HepG2 (cell line): ENCODE measurements around the gene FAM219A. TPM values are rescaled to one million over a fixed set of nuclear protein-coding genes. Genes with fewer than 3 reads are reported as not detected.

Experiments
- ARHGAP35 ChIP-seq: sonication (generic); formaldehyde crosslinking; IDR thresholded peaks from 2 replicates; pipeline ENCODE4 v1.9.0; 2022; ENCODE audit warnings: mild to moderate bottlenecking, inconsistent platforms, moderate library complexity, missing genetic modification reagents, borderline replicate concordance
- SMAD3 ChIP-seq: sonication (generic); formaldehyde crosslinking; IDR thresholded peaks from 2 replicates; pipeline ENCODE4 v1.4.0; 2020; ENCODE audit warnings: missing genetic modification reagents
- ZMYM4 ChIP-seq: sonication (generic); formaldehyde crosslinking; IDR thresholded peaks from 2 replicates; pipeline ENCODE4 v1.8.1; 2023; ENCODE audit warnings: mild to moderate bottlenecking, missing genetic modification reagents
- ZNF101 ChIP-seq: sonication (generic); formaldehyde crosslinking; IDR thresholded peaks from 2 replicates; pipeline ENCODE4 v1.4.0; 2020; ENCODE audit warnings: mild to moderate bottlenecking, low read depth, missing genetic modification reagents, borderline replicate concordance
- ZNF260 ChIP-seq: sonication (generic); formaldehyde crosslinking; IDR thresholded peaks from 2 replicates; pipeline ENCODE4 v1.4.0; 2020; ENCODE audit warnings: missing genetic modification reagents, low read depth, mild to moderate bottlenecking, borderline replicate concordance
- ZNF790 ChIP-seq: sonication (generic); formaldehyde crosslinking; IDR thresholded peaks from 2 replicates; pipeline ENCODE4 v1.8.0; 2022; ENCODE audit warnings: missing genetic modification reagents, mild to moderate bottlenecking, borderline replicate concordance
- polyA plus RNA-seq, 8 experiments: library from polyadenylated mRNA; depleted of rRNA in 3 of 8; stranded (reverse) in 7 of 8; unstranded in 1 of 8; fragments of >200 nt; fragmentation: Illumina TruSeq in 4 of 8; extraction: Trizol in 4 of 8; gene quantifications; 2 replicates each; pipeline versions ENCODE4 v1.2.1 to v1.2.3, GENCODE V29; 2011 to 2016; ENCODE audit warnings: low read depth in 4 of 8, missing spikeins in 1 of 8, mixed read lengths in 1 of 8; ENCODE audit not compliant: insufficient read depth in 1 of 8
- total RNA-seq, 5 experiments: library from RNA; depleted of rRNA; stranded (reverse); fragments of >200 nt; fragmentation: Illumina TruSeq; extraction: Trizol; gene quantifications; 2 replicates each; pipeline ENCODE4 v1.2.3, GENCODE V29; 2016; ENCODE audit warnings: low read depth in 1 of 5
- TF ChIP-seq, protein P1 (sequence below), 2 experiments: sonication (generic) in 1 of 2; formaldehyde crosslinking in 1 of 2; IDR thresholded peaks; 2 replicates each; pipeline versions ENCODE4 v1.6.1 to v1.9.0; 2014 to 2022; ENCODE audit warnings: antibody characterized with exemption in 1 of 2, borderline replicate concordance in 1 of 2, inconsistent platforms in 1 of 2, low read depth in 1 of 2, missing genetic modification reagents in 1 of 2
- TF ChIP-seq, protein P2 (sequence below): fragments of 450-650 bp; IDR thresholded peaks from 2 replicates; pipeline ENCODE4 v1.6.1; 2016
- TF ChIP-seq, protein P3 (sequence below): sonication (generic); formaldehyde crosslinking; IDR thresholded peaks from 2 replicates; pipeline ENCODE4 v1.8.0; 2022; ENCODE audit warnings: missing genetic modification reagents, mild to moderate bottlenecking, inconsistent platforms, borderline replicate concordance
- TF ChIP-seq, protein P4 (sequence below): sonication (generic); formaldehyde crosslinking; IDR thresholded peaks from 2 replicates; pipeline ENCODE4 v1.4.0; 2020; ENCODE audit warnings: missing genetic modification reagents, borderline replicate concordance
- TF ChIP-seq, protein P5 (sequence below): sonication (generic); formaldehyde crosslinking; IDR thresholded peaks from 2 replicates; pipeline ENCODE4 v1.5.0; 2020; ENCODE audit warnings: mild to moderate bottlenecking, missing genetic modification reagents, borderline replicate concordance

The FAM219A gene
- total and polyA plus RNA-seq, 2 of the 13 experiments (the other 11 are each of a cell fraction or from before 2014, with no cell fraction given) = 3.9 to 6.4 TPM

DNA sequence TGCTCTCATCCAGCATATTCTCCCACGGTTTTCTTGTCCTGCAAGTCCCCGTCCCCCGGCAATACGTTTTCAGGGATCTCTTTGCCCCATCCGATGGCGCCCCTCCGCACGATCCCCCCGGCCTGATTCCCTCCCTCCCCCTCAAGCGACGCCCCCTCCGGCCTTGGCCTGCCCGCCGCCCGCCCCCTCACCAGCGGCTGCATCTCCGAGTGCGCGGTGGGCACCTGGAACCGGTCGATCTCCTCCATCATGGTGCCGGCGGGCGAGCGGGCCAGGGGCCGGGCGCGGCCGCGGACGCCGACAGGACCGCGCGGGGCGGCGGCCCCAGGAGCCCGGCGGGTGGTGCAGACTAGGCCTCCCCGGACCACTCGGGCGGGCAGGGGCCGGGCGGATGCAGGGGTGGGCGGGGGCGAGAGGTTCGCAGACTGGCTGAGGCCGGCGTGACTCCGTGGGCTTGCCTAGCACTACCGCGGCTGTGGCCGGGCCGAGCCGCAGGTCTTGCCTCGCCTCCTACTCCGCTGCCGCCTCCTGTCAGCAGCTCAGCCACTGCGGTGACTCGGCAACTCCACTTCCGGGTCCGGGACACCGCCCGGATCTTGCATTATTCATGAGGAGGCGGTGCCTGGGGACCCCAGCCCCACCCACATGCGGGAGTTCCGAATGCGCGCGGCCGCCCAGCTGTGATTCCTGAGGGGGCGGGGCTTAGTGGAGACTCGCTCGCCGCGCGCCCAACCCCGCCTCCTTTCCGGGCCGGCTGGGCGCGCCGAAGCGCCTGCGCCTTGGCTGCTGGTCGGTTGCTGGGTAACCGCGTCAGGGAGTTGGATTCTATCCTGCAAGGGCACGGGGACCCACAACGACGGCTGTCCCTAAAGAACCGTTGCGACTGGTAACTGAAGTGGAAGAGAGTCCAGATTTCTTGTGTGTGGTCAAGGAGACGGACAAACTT lies at the start of gene FAM219A, which contains the start of gene DNAI1 (continued):
- TF ChIP-seq, protein P1, sequence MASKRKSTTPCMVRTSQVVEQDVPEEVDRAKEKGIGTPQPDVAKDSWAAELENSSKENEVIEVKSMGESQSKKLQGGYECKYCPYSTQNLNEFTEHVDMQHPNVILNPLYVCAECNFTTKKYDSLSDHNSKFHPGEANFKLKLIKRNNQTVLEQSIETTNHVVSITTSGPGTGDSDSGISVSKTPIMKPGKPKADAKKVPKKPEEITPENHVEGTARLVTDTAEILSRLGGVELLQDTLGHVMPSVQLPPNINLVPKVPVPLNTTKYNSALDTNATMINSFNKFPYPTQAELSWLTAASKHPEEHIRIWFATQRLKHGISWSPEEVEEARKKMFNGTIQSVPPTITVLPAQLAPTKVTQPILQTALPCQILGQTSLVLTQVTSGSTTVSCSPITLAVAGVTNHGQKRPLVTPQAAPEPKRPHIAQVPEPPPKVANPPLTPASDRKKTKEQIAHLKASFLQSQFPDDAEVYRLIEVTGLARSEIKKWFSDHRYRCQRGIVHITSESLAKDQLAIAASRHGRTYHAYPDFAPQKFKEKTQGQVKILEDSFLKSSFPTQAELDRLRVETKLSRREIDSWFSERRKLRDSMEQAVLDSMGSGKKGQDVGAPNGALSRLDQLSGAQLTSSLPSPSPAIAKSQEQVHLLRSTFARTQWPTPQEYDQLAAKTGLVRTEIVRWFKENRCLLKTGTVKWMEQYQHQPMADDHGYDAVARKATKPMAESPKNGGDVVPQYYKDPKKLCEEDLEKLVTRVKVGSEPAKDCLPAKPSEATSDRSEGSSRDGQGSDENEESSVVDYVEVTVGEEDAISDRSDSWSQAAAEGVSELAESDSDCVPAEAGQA (IDR thresholded peaks at IDR 0.05; ENCODE audit: low read depth) = no peak
- TF ChIP-seq, protein P1 (CRISPR knock-in tag; IDR thresholded peaks at IDR 0.05; ENCODE audit: borderline replicate concordance) = no peak
- TF ChIP-seq, protein P2, sequence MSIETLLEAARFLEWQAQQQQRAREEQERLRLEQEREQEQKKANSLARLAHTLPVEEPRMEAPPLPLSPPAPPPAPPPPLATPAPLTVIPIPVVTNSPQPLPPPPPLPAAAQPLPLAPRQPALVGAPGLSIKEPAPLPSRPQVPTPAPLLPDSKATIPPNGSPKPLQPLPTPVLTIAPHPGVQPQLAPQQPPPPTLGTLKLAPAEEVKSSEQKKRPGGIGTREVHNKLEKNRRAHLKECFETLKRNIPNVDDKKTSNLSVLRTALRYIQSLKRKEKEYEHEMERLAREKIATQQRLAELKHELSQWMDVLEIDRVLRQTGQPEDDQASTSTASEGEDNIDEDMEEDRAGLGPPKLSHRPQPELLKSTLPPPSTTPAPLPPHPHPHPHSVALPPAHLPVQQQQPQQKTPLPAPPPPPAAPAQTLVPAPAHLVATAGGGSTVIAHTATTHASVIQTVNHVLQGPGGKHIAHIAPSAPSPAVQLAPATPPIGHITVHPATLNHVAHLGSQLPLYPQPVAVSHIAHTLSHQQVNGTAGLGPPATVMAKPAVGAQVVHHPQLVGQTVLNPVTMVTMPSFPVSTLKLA = peak; percentile 67
- TF ChIP-seq, protein P3, sequence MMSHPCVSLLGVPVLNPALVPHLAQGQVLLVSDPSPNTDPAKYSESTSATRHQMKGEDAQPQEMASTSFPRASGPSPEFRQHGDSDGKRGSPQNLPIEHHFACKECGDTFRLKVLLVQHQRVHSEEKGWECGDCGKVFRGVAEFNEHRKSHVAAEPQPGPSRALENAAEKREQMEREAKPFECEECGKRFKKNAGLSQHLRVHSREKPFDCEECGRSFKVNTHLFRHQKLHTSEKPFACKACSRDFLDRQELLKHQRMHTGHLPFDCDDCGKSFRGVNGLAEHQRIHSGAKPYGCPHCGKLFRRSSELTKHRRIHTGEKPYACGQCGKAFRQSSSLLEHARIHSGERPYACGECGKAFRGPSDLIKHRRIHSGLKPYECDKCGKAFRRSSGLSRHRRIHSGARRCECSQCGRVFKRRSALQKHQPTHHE = no peak
- TF ChIP-seq ZNF260 (CRISPR knock-in tag) (no peak), SMAD3 (CRISPR knock-in tag) (no peak; the same call in 1 of the 2 replicates), ZNF101 (CRISPR knock-in tag) (no peak), ZMYM4 (CRISPR knock-in tag) (no peak), ARHGAP35 (no peak), ZNF790 (CRISPR knock-in tag) (no peak)
- TF ChIP-seq, protein P4, sequence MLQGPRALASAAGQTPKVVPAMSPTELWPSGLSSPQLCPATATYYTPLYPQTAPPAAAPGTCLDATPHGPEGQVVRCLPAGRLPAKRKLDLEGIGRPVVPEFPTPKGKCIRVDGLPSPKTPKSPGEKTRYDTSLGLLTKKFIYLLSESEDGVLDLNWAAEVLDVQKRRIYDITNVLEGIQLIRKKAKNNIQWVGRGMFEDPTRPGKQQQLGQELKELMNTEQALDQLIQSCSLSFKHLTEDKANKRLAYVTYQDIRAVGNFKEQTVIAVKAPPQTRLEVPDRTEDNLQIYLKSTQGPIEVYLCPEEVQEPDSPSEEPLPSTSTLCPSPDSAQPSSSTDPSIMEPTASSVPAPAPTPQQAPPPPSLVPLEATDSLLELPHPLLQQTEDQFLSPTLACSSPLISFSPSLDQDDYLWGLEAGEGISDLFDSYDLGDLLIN = no peak
- TF ChIP-seq, protein P5, sequence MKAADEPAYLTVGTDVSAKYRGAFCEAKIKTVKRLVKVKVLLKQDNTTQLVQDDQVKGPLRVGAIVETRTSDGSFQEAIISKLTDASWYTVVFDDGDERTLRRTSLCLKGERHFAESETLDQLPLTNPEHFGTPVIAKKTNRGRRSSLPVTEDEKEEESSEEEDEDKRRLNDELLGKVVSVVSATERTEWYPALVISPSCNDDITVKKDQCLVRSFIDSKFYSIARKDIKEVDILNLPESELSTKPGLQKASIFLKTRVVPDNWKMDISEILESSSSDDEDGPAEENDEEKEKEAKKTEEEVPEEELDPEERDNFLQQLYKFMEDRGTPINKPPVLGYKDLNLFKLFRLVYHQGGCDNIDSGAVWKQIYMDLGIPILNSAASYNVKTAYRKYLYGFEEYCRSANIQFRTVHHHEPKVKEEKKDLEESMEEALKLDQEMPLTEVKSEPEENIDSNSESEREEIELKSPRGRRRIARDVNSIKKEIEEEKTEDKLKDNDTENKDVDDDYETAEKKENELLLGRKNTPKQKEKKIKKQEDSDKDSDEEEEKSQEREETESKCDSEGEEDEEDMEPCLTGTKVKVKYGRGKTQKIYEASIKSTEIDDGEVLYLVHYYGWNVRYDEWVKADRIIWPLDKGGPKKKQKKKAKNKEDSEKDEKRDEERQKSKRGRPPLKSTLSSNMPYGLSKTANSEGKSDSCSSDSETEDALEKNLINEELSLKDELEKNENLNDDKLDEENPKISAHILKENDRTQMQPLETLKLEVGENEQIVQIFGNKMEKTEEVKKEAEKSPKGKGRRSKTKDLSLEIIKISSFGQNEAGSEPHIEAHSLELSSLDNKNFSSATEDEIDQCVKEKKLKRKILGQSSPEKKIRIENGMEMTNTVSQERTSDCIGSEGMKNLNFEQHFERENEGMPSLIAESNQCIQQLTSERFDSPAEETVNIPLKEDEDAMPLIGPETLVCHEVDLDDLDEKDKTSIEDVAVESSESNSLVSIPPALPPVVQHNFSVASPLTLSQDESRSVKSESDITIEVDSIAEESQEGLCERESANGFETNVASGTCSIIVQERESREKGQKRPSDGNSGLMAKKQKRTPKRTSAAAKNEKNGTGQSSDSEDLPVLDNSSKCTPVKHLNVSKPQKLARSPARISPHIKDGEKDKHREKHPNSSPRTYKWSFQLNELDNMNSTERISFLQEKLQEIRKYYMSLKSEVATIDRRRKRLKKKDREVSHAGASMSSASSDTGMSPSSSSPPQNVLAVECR (CRISPR knock-in tag) = peak; percentile 87
